Ectodermal cell (in vitro differentiated cells): ENCODE data around the gene POLDIP2.

Experiments
- H3K27ac ChIP-seq: 2 replicates; pipeline ENCODE4 v1.7.0; 2013; ENCODE audit warnings: mild to moderate bottlenecking, low read depth, low read length; ENCODE audit not compliant: insufficient read depth, poor library complexity, severe bottlenecking
- H3K27me3 ChIP-seq: 2 replicates; pipeline ENCODE4 v1.7.0; 2013; ENCODE audit warnings: mild to moderate bottlenecking, low read length; ENCODE audit not compliant: insufficient read depth, control insufficient read depth, poor library complexity, severe bottlenecking
- H3K36me3 ChIP-seq: one replicate; pipeline ENCODE4 v1.7.0; 2013; ENCODE audit warnings: low read length; ENCODE audit not compliant: control insufficient read depth, insufficient read depth
- H3K4me1 ChIP-seq: one replicate; pipeline ENCODE4 v1.7.0; 2013; ENCODE audit warnings: low read length; ENCODE audit not compliant: control insufficient read depth, insufficient read depth
- H3K4me3 ChIP-seq: 2 replicates; pipeline ENCODE4 v1.7.0; 2013; ENCODE audit warnings: low read depth, low read length, control low read depth; ENCODE audit not compliant: insufficient read depth
- H3K9me3 ChIP-seq: 2 replicates; pipeline ENCODE4 v1.7.0; 2013; ENCODE audit warnings: mild to moderate bottlenecking, low read length, moderate library complexity; ENCODE audit not compliant: control insufficient read depth
- WGBS, 2 experiments: methylation state at CpG; one replicate each; pipeline ENCODE4 v1.1.7; 2013; ENCODE audit warnings: missing lambda C conversion rate in 2 of 2; 5-methylcytosine and 5-hydroxymethylcytosine counted together

POLDIP2 gene

GRCh38 chr17:28365487-28365886 is 8.2 kb upstream of the POLDIP2 start:
- 88 to 93% methylated on average over 3 of the region's 3 CpGs for WGBS, 2 experiments

GRCh38 chr17:28364665-28365363 is 7.5 kb upstream of the POLDIP2 start, which contains the start of gene SEBOX:
Gene SEBOX, minus strand, starts transcription at chr17:28365199. Its CDS starts 48 bp downstream, at chr17:28365151.
- 90 to 92% methylated on average over 12 to 13 of the region's 13 CpGs for WGBS, 2 experiments

More at GRCh38 chr17:28365487-28365886, 8.2 kb upstream of the POLDIP2 start:
- no peak overlapping the region for H3K27ac ChIP-seq
- no peaks in the 10 kb centered on the region for H3K9me3 ChIP-seq
- H3K4me3 ChIP-seq: no peak overlapping the region
- H3K36me3 ChIP-seq: peaks cover 6% of the 10 kb centered on the region
- peaks cover 9% of the 10 kb centered on the region for H3K4me1 ChIP-seq
- no peaks in the 10 kb centered on the region for H3K27me3 ChIP-seq

GRCh38 chr17:28363776-28364650 is 6.7 kb upstream of the POLDIP2 start:
- H3K27me3 ChIP-seq: no peaks in the 10 kb centered on the region
- peaks cover 11% of the 10 kb centered on the region for H3K36me3 ChIP-seq
- no peaks in the 10 kb centered on the region for H3K4me1 ChIP-seq
- H3K9me3 ChIP-seq: no peaks in the 10 kb centered on the region
- 93 to 96% methylated on average over 8 of the region's 8 CpGs for WGBS, 2 experiments
- no peak overlapping the region for H3K4me3 ChIP-seq
- no peak overlapping the region for H3K27ac ChIP-seq

More at GRCh38 chr17:28364665-28365363, 7.5 kb upstream of the POLDIP2 start, which contains the start of gene SEBOX:
- H3K27ac ChIP-seq: no peak within 1 kb of the TSS
- peaks cover 4% of the 10 kb centered on the region for H3K4me1 ChIP-seq
- no peak within 1 kb of the TSS for H3K4me3 ChIP-seq
- no peaks in the 10 kb centered on the region for H3K27me3 ChIP-seq
- no peaks in the 10 kb centered on the region for H3K9me3 ChIP-seq
- peaks cover 11% of the 10 kb centered on the region for H3K36me3 ChIP-seq

- WGBS, 2 experiments: 95 to 96% methylated on average over 5 of the region's 5 CpGs
- H3K9me3 ChIP-seq: no peaks in the 10 kb centered on the region
Observed at GRCh38 chr17:28363186-28363585, 5.9 kb upstream of the POLDIP2 start.

GRCh38 chr17:28357901-28358197 is 522 bp upstream of the POLDIP2 start:
- Histone ChIP-seq H3K9me3 (no peaks in the 10 kb centered on the region), H3K4me1 (peaks cover 7% of the 10 kb centered on the region), H3K27ac (peak overlapping the region; percentile 38), H3K36me3 (peaks cover 24% of the 10 kb centered on the region), H3K4me3 (peak overlapping the region; percentile 83), H3K27me3 (no peaks in the 10 kb centered on the region)
- WGBS, 2 experiments: 4 to 9% methylated on average over 4 of the region's 4 CpGs

More at GRCh38 chr17:28363186-28363585, 5.9 kb upstream of the POLDIP2 start:
- Histone ChIP-seq H3K4me3 (no peak overlapping the region), H3K27me3 (no peaks in the 10 kb centered on the region), H3K4me1 (peaks cover 5% of the 10 kb centered on the region), H3K36me3 (peaks cover 11% of the 10 kb centered on the region), H3K27ac (no peak overlapping the region)

- Histone ChIP-seq H3K27me3 (no peaks in the 10 kb centered on the region), H3K36me3 (peaks cover 30% of the 10 kb centered on the region), H3K4me3 (no peak overlapping the region), H3K4me1 (peaks cover 4% of the 10 kb centered on the region), H3K27ac (no peak overlapping the region), H3K9me3 (no peaks in the 10 kb centered on the region)
- 94 to 95% methylated on average over 7 of the region's 7 CpGs for WGBS, 2 experiments
Observed at GRCh38 chr17:28350271-28350670, 7.1 kb downstream of the POLDIP2 start.

- no peak overlapping the region for H3K27ac ChIP-seq
- peaks cover 30% of the 10 kb centered on the region for H3K36me3 ChIP-seq
Observed at GRCh38 chr17:28348979-28349378, 8.3 kb downstream of the POLDIP2 start.

GRCh38 chr17:28347261-28347891 is 10.0 kb downstream of the POLDIP2 start:
- WGBS, 2 experiments: 92 to 93% methylated on average over 8 of the region's 8 CpGs
- H3K9me3 ChIP-seq: no peaks in the 10 kb centered on the region
- no peaks in the 10 kb centered on the region for H3K27me3 ChIP-seq
- H3K4me3 ChIP-seq: no peak overlapping the region
- H3K36me3 ChIP-seq: peaks cover 34% of the 10 kb centered on the region
- H3K4me1 ChIP-seq: peaks cover 4% of the 10 kb centered on the region
- H3K27ac ChIP-seq: no peak overlapping the region

More at GRCh38 chr17:28348979-28349378, 8.3 kb downstream of the POLDIP2 start:
- no peaks in the 10 kb centered on the region for H3K9me3 ChIP-seq
- H3K4me1 ChIP-seq: peaks cover 4% of the 10 kb centered on the region
- no peak overlapping the region for H3K4me3 ChIP-seq
- WGBS, 2 experiments: 78 to 80% methylated on average over 3 of the region's 3 CpGs
- no peaks in the 10 kb centered on the region for H3K27me3 ChIP-seq

- Histone ChIP-seq H3K9me3 (no peaks in the 10 kb centered on the region), H3K36me3 (peaks cover 37% of the 10 kb centered on the region), H3K27me3 (no peaks in the 10 kb centered on the region), H3K4me1 (peaks cover 4% of the 10 kb centered on the region), H3K4me3 (no peak overlapping the region), H3K27ac (no peak overlapping the region)
- 85 to 90% methylated on average over 6 to 7 of the region's 7 CpGs for WGBS, 2 experiments
Observed at GRCh38 chr17:28346746-28347246, 10.5 kb downstream of the POLDIP2 start.

GRCh38 chr17:28346199-28346580 is 11.1 kb downstream of the POLDIP2 start:
- Histone ChIP-seq H3K9me3 (no peaks in the 10 kb centered on the region), H3K36me3 (peaks cover 37% of the 10 kb centered on the region), H3K4me3 (no peak overlapping the region), H3K27ac (peak overlapping the region; percentile 33), H3K4me1 (peaks cover 4% of the 10 kb centered on the region), H3K27me3 (no peaks in the 10 kb centered on the region)
- WGBS, 2 experiments: 44 to 47% methylated on average over 2 of the region's 2 CpGs
